ENCODE results near the gene DCC.

DNA sequence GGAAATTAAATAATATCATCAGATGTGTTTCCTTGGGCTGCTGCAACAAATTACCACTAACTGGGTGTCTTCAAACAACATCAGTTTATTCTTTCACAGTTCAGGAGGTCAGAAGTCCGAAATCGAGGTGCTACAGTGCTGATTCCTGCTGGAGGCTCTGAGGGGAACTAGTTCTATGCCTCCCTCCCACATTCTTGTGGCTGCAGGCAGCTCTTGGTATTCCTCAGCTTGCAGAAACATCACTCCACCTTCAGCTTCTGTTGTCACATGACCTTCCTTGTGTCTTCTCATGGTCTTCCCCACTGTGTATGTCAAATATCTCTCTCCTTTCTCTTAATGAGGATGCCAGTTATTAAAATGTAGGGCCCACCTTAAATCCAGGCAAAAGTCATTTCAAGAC lies 29.3 kb upstream of the DCC start:
- TF ChIP-seq POLR2A (IDR thresholded peaks at IDR 0.05; ENCODE audit: low read length): no peak
- no peak for TF ChIP-seq GATA1 (IDR thresholded peaks at IDR 0.05; ENCODE audit: low read depth, low read length)
